Measurements from ENCODE around the gene VMO1. TPM values are rescaled to one million over a fixed set of nuclear protein-coding genes. Genes with fewer than 3 reads are reported as not detected.

Gene VMO1
- total and polyA plus RNA-seq, 2 donors (not counting 3 experiments of a cell fraction or from before 2014, with no cell fraction given) = 0.23 TPM; not detected in 1

DNA sequence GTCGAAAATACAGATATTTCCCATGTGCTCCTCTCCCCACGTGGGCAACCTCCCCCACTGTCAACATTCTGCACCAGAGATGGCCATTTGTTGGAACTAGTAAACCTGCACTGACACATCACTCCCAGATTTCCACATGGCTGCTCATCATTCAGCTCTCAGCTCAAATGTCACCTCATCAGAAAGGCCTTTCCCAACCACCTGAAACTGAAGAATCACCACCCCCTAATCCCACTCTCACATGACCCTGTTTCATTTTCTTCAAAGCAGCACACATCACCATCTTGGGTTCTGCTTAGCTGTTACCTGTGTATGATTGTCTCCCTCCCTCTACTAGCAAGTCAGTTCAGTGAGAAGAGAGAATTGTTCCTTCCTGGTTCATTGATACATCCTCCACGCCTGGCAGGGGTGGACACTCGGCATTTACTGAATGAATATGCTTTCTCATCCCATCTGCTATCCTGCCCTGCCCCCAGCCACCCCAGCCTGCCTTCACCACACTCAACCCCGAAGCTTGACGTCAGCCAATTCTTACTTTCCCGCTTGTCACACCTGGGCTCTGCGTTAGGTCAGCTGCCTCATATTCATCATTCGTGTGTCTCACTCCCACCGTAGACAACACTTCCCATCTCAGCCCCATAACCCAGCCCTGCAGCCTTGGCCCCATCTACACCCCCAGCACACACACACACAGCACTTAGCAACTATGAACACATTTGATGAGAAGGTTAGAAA is 14.5 kb upstream of the VMO1 start:
- H3K9me3 ChIP-seq (replicated peaks; ENCODE audit: control insufficient read depth, insufficient read depth, low read length) = no peaks in the 10 kb centered on the region
- H3K27ac ChIP-seq (ENCODE audit: insufficient read depth, low read depth, low read length) = no peak overlapping the region
- H3K4me1 ChIP-seq (ENCODE audit: control insufficient read depth, extremely low read depth, insufficient read depth, low read length) = peaks cover 2% of the 10 kb centered on the region
- H3K4me3 ChIP-seq (replicated peaks in 1 of 3; ENCODE audit: insufficient read depth in 1 of 3, low read depth in 1 of 3, low read length in 3 of 3) = no peak overlapping the region
- H3K79me2 ChIP-seq (ENCODE audit: control insufficient read depth, insufficient read depth, low read length) = peaks cover 13% of the 10 kb centered on the region
- no peak for TF ChIP-seq JUN (IDR thresholded peaks at IDR 0.05; ENCODE audit: borderline replicate concordance, insufficient read depth, insufficient read length, low read depth)
- TF ChIP-seq MYC (IDR thresholded peaks at IDR 0.05; ENCODE audit: low read depth, low read length) = no peak
- TF ChIP-seq, protein P1, sequence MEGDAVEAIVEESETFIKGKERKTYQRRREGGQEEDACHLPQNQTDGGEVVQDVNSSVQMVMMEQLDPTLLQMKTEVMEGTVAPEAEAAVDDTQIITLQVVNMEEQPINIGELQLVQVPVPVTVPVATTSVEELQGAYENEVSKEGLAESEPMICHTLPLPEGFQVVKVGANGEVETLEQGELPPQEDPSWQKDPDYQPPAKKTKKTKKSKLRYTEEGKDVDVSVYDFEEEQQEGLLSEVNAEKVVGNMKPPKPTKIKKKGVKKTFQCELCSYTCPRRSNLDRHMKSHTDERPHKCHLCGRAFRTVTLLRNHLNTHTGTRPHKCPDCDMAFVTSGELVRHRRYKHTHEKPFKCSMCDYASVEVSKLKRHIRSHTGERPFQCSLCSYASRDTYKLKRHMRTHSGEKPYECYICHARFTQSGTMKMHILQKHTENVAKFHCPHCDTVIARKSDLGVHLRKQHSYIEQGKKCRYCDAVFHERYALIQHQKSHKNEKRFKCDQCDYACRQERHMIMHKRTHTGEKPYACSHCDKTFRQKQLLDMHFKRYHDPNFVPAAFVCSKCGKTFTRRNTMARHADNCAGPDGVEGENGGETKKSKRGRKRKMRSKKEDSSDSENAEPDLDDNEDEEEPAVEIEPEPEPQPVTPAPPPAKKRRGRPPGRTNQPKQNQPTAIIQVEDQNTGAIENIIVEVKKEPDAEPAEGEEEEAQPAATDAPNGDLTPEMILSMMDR (IDR thresholded peaks at IDR 0.05; ENCODE audit: extremely low read depth in 1 of 2, insufficient read depth in 1 of 2, low read depth in 1 of 2, low read length in 2 of 2) = no peak
- TF ChIP-seq EZH2 (IDR thresholded peaks at IDR 0.05; ENCODE audit: borderline replicate concordance, low read depth, low read length, severe bottlenecking) = no peak
- TF ChIP-seq POLR2AphosphoS5 (IDR thresholded peaks at IDR 0.05; ENCODE audit: insufficient read depth, low read depth, low read length) = no peak
- TF ChIP-seq POLR2A (IDR thresholded peaks at IDR 0.05; ENCODE audit: low read depth, low read length) = no peak
- TF ChIP-seq GATA2 (IDR thresholded peaks at IDR 0.05; ENCODE audit: insufficient read depth, insufficient read length, low read depth, low read length) = no peak
- TF ChIP-seq, protein P2, sequence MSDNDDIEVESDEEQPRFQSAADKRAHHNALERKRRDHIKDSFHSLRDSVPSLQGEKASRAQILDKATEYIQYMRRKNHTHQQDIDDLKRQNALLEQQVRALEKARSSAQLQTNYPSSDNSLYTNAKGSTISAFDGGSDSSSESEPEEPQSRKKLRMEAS (IDR thresholded peaks at IDR 0.05; ENCODE audit: insufficient read depth, insufficient read length) = no peak
- no peak for TF ChIP-seq FOS (IDR thresholded peaks at IDR 0.05; ENCODE audit: borderline replicate concordance, insufficient read depth, low read length)
- DNase-seq (ENCODE audit: low read depth, low spot score) (no peak), FAIRE-seq (no peak)
- H3K4me2 ChIP-seq (ENCODE audit: insufficient read depth, low read length) = no peak overlapping the region
- no peaks in the 10 kb centered on the region for H3K27me3 ChIP-seq (ENCODE audit: control insufficient read depth in 2 of 2, insufficient read depth in 2 of 2, low read length in 2 of 2)
- H2AFZ ChIP-seq (ENCODE audit: low read depth, low read length) = no peak overlapping the region
- peaks cover 7 to 15% of the 10 kb centered on the region in 2 experiments for H3K36me3 ChIP-seq (ENCODE audit: control insufficient read depth in 2 of 2, extremely low read depth in 1 of 2, insufficient read depth in 2 of 2, low read length in 2 of 2)
- H3K9me1 ChIP-seq (replicated peaks; ENCODE audit: control insufficient read depth, extremely low read depth, insufficient read depth, low read length) = no peaks in the 10 kb centered on the region
- dilution Hi-C loops (cut with MboI; ENCODE audit: extremely low pct_ligation_motif_present, low sequenced_read_pairs) = no loop called here
- ChIA-PET POLR2A (no interaction called here), CTCF (interaction anchor here (0.7 to 1.7 kb wide), 3 partner anchors 10 to 91 kb away, joined by 3 to 12 read pairs (median 5); partner anchors contain the start of gene GLTPD2)
- intact Hi-C loops (cut with micrococcal nuclease) = no loop called here
- no peaks in the 10 kb centered on the region for H4K20me1 ChIP-seq (replicated peaks; ENCODE audit: control insufficient read depth, extremely low read depth, insufficient read depth, low read length)
- BruUV-seq (replicated peaks) = no TSS peak
- no peak overlapping the region for H3K9ac ChIP-seq (replicated peaks; ENCODE audit: extremely low read depth, insufficient read depth, low read length)
